ENCODE data around the gene PCCA.

PCCA gene

GRCh38 chr13:100464006-100464405, 375.1 kb downstream of the PCCA start:
- no peak overlapping the region for H3K4me3 ChIP-seq (ENCODE audit: low read depth in 1 of 2, low read length in 2 of 2)
- TF ChIP-seq CTCF (IDR thresholded peaks at IDR 0.05; ENCODE audit: borderline replicate concordance, extremely low read depth, low read length, poor library complexity, severe bottlenecking): no peak
- TF ChIP-seq EZH2 (IDR thresholded peaks at IDR 0.05; ENCODE audit: borderline replicate concordance, low read depth, low read length, severe bottlenecking): no peak
- H3K27me3 ChIP-seq (ENCODE audit: insufficient read depth, low read length, poor library complexity): no peaks in the 10 kb centered on the region

GRCh38 chr13:100465558-100465957, 376.7 kb downstream of the PCCA start:
- Histone ChIP-seq H3K4me1 (ENCODE audit: insufficient read depth, low read length) (no peaks in the 10 kb centered on the region), H2AFZ (ENCODE audit: low read depth, low read length) (no peak overlapping the region), H3K9me3 (ENCODE audit: insufficient read depth, low read length, severe bottlenecking) (no peaks in the 10 kb centered on the region), H3K27ac (ENCODE audit: low read length) (no peak overlapping the region), H3K27me3 (ENCODE audit: insufficient read depth, low read length, poor library complexity) (no peaks in the 10 kb centered on the region), H3K79me2 (ENCODE audit: insufficient read depth, low read length) (no peaks in the 10 kb centered on the region), H3K36me3 (ENCODE audit: insufficient read depth, low read length) (no peaks in the 10 kb centered on the region), H3K4me3 (ENCODE audit: low read depth in 1 of 2, low read length in 2 of 2) (no peak overlapping the region), H4K20me1 (ENCODE audit: insufficient read depth, low read length) (no peaks in the 10 kb centered on the region), H3K4me2 (ENCODE audit: insufficient read depth, low read length) (no peak overlapping the region), H3K9ac (ENCODE audit: low read depth, low read length) (no peak overlapping the region)
- no peak for ATAC-seq (ENCODE audit: insufficient read depth, low read depth)
- no peak for DNase-seq
- TF ChIP-seq CTCF (IDR thresholded peaks at IDR 0.05; ENCODE audit: borderline replicate concordance, extremely low read depth, low read length, poor library complexity, severe bottlenecking) (no peak), EZH2 (IDR thresholded peaks at IDR 0.05; ENCODE audit: borderline replicate concordance, low read depth, low read length, severe bottlenecking) (no peak)

More at GRCh38 chr13:100464006-100464405, 375.1 kb downstream of the PCCA start:
- Histone ChIP-seq H3K27ac (ENCODE audit: low read length) (no peak overlapping the region), H3K9ac (ENCODE audit: low read depth, low read length) (no peak overlapping the region), H3K36me3 (ENCODE audit: insufficient read depth, low read length) (no peaks in the 10 kb centered on the region), H2AFZ (ENCODE audit: low read depth, low read length) (no peak overlapping the region), H4K20me1 (ENCODE audit: insufficient read depth, low read length) (no peaks in the 10 kb centered on the region), H3K4me1 (ENCODE audit: insufficient read depth, low read length) (no peaks in the 10 kb centered on the region), H3K79me2 (ENCODE audit: insufficient read depth, low read length) (no peaks in the 10 kb centered on the region), H3K4me2 (ENCODE audit: insufficient read depth, low read length) (no peak overlapping the region), H3K9me3 (ENCODE audit: insufficient read depth, low read length, severe bottlenecking) (no peaks in the 10 kb centered on the region)
- DNase-seq (no peak), ATAC-seq (ENCODE audit: insufficient read depth, low read depth) (no peak)

- Histone ChIP-seq H3K27ac (ENCODE audit: low read length) (no peak overlapping the region), H3K36me3 (ENCODE audit: insufficient read depth, low read length) (no peaks in the 10 kb centered on the region), H3K79me2 (ENCODE audit: insufficient read depth, low read length) (no peaks in the 10 kb centered on the region), H3K4me1 (ENCODE audit: insufficient read depth, low read length) (no peaks in the 10 kb centered on the region), H3K4me3 (ENCODE audit: low read depth in 1 of 2, low read length in 2 of 2) (no peak overlapping the region), H3K4me2 (ENCODE audit: insufficient read depth, low read length) (no peak overlapping the region), H2AFZ (ENCODE audit: low read depth, low read length) (no peak overlapping the region), H3K9me3 (ENCODE audit: insufficient read depth, low read length, severe bottlenecking) (no peaks in the 10 kb centered on the region), H3K27me3 (ENCODE audit: insufficient read depth, low read length, poor library complexity) (no peaks in the 10 kb centered on the region), H3K9ac (ENCODE audit: low read depth, low read length) (no peak overlapping the region), H4K20me1 (ENCODE audit: insufficient read depth, low read length) (no peaks in the 10 kb centered on the region)
- ATAC-seq (ENCODE audit: insufficient read depth, low read depth) (peak; percentile 37; the same call in 2 of the 3 replicates), DNase-seq (no peak)
- TF ChIP-seq CTCF (IDR thresholded peaks at IDR 0.05; ENCODE audit: borderline replicate concordance, extremely low read depth, low read length, poor library complexity, severe bottlenecking): no peak
- TF ChIP-seq EZH2 (IDR thresholded peaks at IDR 0.05; ENCODE audit: borderline replicate concordance, low read depth, low read length, severe bottlenecking): no peak
These were observed 382.1 kb downstream of the PCCA start for GRCh38 chr13:100470866-100471505.

Measured in DND-41 (cell line).